SK-N-SH treated with all-trans-retinoic acid at 6 μM for 48 hours (cell line): ENCODE results near the gene SURF6.

Experiments used
- ARNTL ChIP-seq: fragments of 450-650 bp; formaldehyde crosslinking; IDR thresholded peaks from 2 replicates; pipeline ENCODE4 v1.5.0; 2020; ENCODE audit warnings: low read depth, mild to moderate bottlenecking, moderate library complexity, borderline replicate concordance
- OSR1 ChIP-seq: fragments of 250-450 bp; sonication (Bioruptor Pico); IDR thresholded peaks from 2 replicates; pipeline ENCODE4 v1.8.0; 2022; ENCODE audit warnings: moderate library complexity, mild to moderate bottlenecking, inconsistent platforms
- PPARA ChIP-seq: fragments of 250-450 bp; sonication (Bioruptor Pico); IDR thresholded peaks from 2 replicates; pipeline ENCODE4 v1.5.0; 2020; ENCODE audit warnings: mild to moderate bottlenecking, borderline replicate concordance
- RARB ChIP-seq: fragments of 250-450 bp; sonication (Bioruptor Pico); IDR thresholded peaks from 2 replicates; pipeline ENCODE4 v1.8.0; 2021; ENCODE audit warnings: mild to moderate bottlenecking, moderate library complexity
- TOX ChIP-seq: fragments of 250-450 bp; sonication (Bioruptor Pico); IDR thresholded peaks from 2 replicates; pipeline ENCODE4 v1.8.0; 2021; ENCODE audit warnings: mild to moderate bottlenecking, moderate library complexity, borderline replicate concordance
- ZC3H10 ChIP-seq: fragments of 250-450 bp; sonication (Bioruptor Pico); IDR thresholded peaks from 2 replicates; pipeline ENCODE4 v1.5.1; 2021; ENCODE audit warnings: mild to moderate bottlenecking, moderate library complexity
- ZFP3 ChIP-seq: fragments of 250-450 bp; sonication (Bioruptor Pico); IDR thresholded peaks from 2 replicates; pipeline ENCODE4 v1.5.0; 2020; ENCODE audit warnings: mild to moderate bottlenecking, moderate library complexity
- ZNF565 ChIP-seq: fragments of 450-650 bp; formaldehyde crosslinking; conservative IDR thresholded peaks from 2 replicates; pipeline ENCODE4 v1.5.0; 2020; ENCODE audit warnings: low read depth, mild to moderate bottlenecking, moderate library complexity
- ZNF8 ChIP-seq: fragments of 450-650 bp; formaldehyde crosslinking; IDR thresholded peaks from 2 replicates; pipeline ENCODE4 v1.5.0; 2020; ENCODE audit warnings: mild to moderate bottlenecking, moderate library complexity
- TF ChIP-seq, protein P1 (sequence below): fragments of 250-450 bp; sonication (Bioruptor Pico); IDR thresholded peaks from 2 replicates; pipeline ENCODE4 v1.5.0; 2020; ENCODE audit warnings: mild to moderate bottlenecking, moderate library complexity
- TF ChIP-seq, protein P2 (sequence below): fragments of 250-450 bp; sonication (Bioruptor Pico); IDR thresholded peaks from 2 replicates; pipeline ENCODE4 v1.8.0; 2020; ENCODE audit warnings: mild to moderate bottlenecking, moderate library complexity, borderline replicate concordance
- TF ChIP-seq, protein P3 (sequence below): fragments of 250-450 bp; sonication (Bioruptor Pico); IDR thresholded peaks from 2 replicates; pipeline ENCODE4 v1.5.1; 2020; ENCODE audit warnings: low read depth, mild to moderate bottlenecking, moderate library complexity

DNA sequence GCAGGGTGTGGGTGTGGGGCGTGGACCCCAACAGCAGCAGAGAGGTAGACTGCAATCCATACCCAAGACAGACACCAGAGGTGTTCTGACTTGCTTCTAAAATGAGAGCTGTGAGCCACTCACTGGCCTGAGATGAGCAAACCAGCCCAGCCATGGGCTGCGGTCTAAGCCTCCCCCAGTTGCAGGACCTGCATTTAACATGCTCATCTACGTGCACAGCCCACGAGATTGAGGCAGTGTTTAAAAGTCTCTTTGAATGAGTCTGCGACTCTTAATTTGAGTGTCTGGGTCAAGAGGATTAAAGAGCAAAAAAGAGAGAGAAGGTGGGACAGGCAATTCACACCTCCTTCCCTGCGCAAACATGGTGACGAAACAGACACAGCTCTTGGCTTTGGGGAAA is 33.9 kb upstream of the SURF6 start:
- TF ChIP-seq ARNTL (CRISPR knock-in tag) (no peak), ZC3H10 (CRISPR knock-in tag) (no peak), ZNF8 (CRISPR knock-in tag) (no peak), PPARA (CRISPR knock-in tag) (no peak), ZFP3 (CRISPR knock-in tag) (no peak), RARB (CRISPR knock-in tag) (no peak), ZNF565 (CRISPR knock-in tag) (no peak), TOX (CRISPR knock-in tag) (no peak), OSR1 (no peak)
- TF ChIP-seq, protein P1, sequence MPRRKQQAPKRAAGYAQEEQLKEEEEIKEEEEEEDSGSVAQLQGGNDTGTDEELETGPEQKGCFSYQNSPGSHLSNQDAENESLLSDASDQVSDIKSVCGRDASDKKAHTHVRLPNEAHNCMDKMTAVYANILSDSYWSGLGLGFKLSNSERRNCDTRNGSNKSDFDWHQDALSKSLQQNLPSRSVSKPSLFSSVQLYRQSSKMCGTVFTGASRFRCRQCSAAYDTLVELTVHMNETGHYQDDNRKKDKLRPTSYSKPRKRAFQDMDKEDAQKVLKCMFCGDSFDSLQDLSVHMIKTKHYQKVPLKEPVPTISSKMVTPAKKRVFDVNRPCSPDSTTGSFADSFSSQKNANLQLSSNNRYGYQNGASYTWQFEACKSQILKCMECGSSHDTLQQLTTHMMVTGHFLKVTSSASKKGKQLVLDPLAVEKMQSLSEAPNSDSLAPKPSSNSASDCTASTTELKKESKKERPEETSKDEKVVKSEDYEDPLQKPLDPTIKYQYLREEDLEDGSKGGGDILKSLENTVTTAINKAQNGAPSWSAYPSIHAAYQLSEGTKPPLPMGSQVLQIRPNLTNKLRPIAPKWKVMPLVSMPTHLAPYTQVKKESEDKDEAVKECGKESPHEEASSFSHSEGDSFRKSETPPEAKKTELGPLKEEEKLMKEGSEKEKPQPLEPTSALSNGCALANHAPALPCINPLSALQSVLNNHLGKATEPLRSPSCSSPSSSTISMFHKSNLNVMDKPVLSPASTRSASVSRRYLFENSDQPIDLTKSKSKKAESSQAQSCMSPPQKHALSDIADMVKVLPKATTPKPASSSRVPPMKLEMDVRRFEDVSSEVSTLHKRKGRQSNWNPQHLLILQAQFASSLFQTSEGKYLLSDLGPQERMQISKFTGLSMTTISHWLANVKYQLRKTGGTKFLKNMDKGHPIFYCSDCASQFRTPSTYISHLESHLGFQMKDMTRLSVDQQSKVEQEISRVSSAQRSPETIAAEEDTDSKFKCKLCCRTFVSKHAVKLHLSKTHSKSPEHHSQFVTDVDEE, result no peak
- TF ChIP-seq, protein P2, sequence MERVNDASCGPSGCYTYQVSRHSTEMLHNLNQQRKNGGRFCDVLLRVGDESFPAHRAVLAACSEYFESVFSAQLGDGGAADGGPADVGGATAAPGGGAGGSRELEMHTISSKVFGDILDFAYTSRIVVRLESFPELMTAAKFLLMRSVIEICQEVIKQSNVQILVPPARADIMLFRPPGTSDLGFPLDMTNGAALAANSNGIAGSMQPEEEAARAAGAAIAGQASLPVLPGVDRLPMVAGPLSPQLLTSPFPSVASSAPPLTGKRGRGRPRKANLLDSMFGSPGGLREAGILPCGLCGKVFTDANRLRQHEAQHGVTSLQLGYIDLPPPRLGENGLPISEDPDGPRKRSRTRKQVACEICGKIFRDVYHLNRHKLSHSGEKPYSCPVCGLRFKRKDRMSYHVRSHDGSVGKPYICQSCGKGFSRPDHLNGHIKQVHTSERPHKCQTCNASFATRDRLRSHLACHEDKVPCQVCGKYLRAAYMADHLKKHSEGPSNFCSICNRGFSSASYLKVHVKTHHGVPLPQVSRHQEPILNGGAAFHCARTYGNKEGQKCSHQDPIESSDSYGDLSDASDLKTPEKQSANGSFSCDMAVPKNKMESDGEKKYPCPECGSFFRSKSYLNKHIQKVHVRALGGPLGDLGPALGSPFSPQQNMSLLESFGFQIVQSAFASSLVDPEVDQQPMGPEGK, result no peak
- TF ChIP-seq, protein P3, sequence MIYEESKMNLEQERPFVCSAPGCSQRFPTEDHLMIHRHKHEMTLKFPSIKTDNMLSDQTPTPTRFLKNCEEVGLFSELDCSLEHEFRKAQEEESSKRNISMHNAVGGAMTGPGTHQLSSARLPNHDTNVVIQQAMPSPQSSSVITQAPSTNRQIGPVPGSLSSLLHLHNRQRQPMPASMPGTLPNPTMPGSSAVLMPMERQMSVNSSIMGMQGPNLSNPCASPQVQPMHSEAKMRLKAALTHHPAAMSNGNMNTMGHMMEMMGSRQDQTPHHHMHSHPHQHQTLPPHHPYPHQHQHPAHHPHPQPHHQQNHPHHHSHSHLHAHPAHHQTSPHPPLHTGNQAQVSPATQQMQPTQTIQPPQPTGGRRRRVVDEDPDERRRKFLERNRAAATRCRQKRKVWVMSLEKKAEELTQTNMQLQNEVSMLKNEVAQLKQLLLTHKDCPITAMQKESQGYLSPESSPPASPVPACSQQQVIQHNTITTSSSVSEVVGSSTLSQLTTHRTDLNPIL, result no peak
